GM18868 (cell line): ENCODE data around the gene MRPL19.

Experiments used
- ATAC-seq: cut with Tn5 transposase; IDR thresholded peaks from one replicate; pipeline ENCODE4 v1.9.1; 2021; ENCODE audit warnings: mild to moderate bottlenecking, moderate library complexity; ENCODE audit not compliant: unreplicated experiment

The MRPL19 gene

GRCh38 chr2:75728614-75729419 is 82.2 kb downstream of the MRPL19 start:
- no peak for ATAC-seq

GRCh38 chr2:75729861-75730260 is 83.3 kb downstream of the MRPL19 start:
- no peak for ATAC-seq

- no peak for ATAC-seq
Measured at GRCh38 chr2:75736276-75736675, 89.7 kb downstream of the MRPL19 start.

GRCh38 chr2:75737961-75738360 is 91.4 kb downstream of the MRPL19 start:
- ATAC-seq: peak; percentile 80
